Endothelial cell of umbilical vein (primary cell): Measurements from ENCODE around the gene MMS22L.

Experiments
- CTCF ChIP-seq, 2 donors: IDR thresholded peaks; 1 replicate in 1 of 2; 2 replicates in 1 of 2; pipeline ENCODE4 v1.5.1; 2011; ENCODE audit warnings: low read length in 2 of 2, mild to moderate bottlenecking in 2 of 2, moderate library complexity in 2 of 2, control low read depth in 1 of 2, inconsistent platforms in 1 of 2, low read depth in 1 of 2; ENCODE audit not compliant: insufficient read depth in 1 of 2; ENCODE audit errors: extremely low read depth in 1 of 2
- EZH2 ChIP-seq: IDR thresholded peaks from 2 replicates; pipeline ENCODE4 v1.6.1; 2012; ENCODE audit warnings: borderline replicate concordance, low read depth, mild to moderate bottlenecking, moderate library complexity, low read length, inconsistent platforms; ENCODE audit not compliant: severe bottlenecking
- POLR2A ChIP-seq: IDR thresholded peaks from 2 replicates; pipeline ENCODE4 v1.6.1; 2012; ENCODE audit warnings: low read depth, mild to moderate bottlenecking, control low read depth, low read length

- TF ChIP-seq CTCF (IDR thresholded peaks at IDR 0.05; ENCODE audit: extremely low read depth in 1 of 2, insufficient read depth in 1 of 2, low read depth in 1 of 2, low read length in 2 of 2) (no peak), POLR2A (no peak), EZH2 (no peak)
These were observed 95.1 kb downstream of the MMS22L start for GRCh38 chr6:97187951-97188350.
